ENCODE measurements around the gene HLA-DMA.
"Not testable (repeated sequence)": the region's sequence is repeated elsewhere in the genome, so short reads cannot be mapped to it uniquely, and the experiment has no call there.

The HLA-DMA gene

GRCh38 chr6:32945108-32945760, 7.7 kb downstream of the HLA-DMA start:
- Histone ChIP-seq H3K4me3 (IDR thresholded peaks at IDR 0.05; ENCODE audit: insufficient read depth, low read depth, low read length) (no peak overlapping the region), H3K4me2 (peak overlapping the region; percentile 80; the same call in 1 of the 2 replicates), H3K36me3 (ENCODE audit: insufficient read depth) (no peaks in the 10 kb centered on the region), H3K27ac (no peak overlapping the region), H3K27me3 (ENCODE audit: insufficient read depth, low read depth) (no peaks in the 10 kb centered on the region), H3K4me1 (ENCODE audit: low read depth, poor library complexity, severe bottlenecking) (peaks cover 44% of the 10 kb centered on the region), H2AFZ (ENCODE audit: low read depth) (no peak overlapping the region), H3K79me2 (ENCODE audit: insufficient read depth, low read depth) (no peaks in the 10 kb centered on the region), H4K20me1 (ENCODE audit: insufficient read depth) (no peaks in the 10 kb centered on the region), H3K9ac (no peak overlapping the region)
- TF ChIP-seq, protein P1, sequence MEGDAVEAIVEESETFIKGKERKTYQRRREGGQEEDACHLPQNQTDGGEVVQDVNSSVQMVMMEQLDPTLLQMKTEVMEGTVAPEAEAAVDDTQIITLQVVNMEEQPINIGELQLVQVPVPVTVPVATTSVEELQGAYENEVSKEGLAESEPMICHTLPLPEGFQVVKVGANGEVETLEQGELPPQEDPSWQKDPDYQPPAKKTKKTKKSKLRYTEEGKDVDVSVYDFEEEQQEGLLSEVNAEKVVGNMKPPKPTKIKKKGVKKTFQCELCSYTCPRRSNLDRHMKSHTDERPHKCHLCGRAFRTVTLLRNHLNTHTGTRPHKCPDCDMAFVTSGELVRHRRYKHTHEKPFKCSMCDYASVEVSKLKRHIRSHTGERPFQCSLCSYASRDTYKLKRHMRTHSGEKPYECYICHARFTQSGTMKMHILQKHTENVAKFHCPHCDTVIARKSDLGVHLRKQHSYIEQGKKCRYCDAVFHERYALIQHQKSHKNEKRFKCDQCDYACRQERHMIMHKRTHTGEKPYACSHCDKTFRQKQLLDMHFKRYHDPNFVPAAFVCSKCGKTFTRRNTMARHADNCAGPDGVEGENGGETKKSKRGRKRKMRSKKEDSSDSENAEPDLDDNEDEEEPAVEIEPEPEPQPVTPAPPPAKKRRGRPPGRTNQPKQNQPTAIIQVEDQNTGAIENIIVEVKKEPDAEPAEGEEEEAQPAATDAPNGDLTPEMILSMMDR (conservative IDR thresholded peaks at IDR 0.05; ENCODE audit: low read depth, low read length) = no peak

DNA sequence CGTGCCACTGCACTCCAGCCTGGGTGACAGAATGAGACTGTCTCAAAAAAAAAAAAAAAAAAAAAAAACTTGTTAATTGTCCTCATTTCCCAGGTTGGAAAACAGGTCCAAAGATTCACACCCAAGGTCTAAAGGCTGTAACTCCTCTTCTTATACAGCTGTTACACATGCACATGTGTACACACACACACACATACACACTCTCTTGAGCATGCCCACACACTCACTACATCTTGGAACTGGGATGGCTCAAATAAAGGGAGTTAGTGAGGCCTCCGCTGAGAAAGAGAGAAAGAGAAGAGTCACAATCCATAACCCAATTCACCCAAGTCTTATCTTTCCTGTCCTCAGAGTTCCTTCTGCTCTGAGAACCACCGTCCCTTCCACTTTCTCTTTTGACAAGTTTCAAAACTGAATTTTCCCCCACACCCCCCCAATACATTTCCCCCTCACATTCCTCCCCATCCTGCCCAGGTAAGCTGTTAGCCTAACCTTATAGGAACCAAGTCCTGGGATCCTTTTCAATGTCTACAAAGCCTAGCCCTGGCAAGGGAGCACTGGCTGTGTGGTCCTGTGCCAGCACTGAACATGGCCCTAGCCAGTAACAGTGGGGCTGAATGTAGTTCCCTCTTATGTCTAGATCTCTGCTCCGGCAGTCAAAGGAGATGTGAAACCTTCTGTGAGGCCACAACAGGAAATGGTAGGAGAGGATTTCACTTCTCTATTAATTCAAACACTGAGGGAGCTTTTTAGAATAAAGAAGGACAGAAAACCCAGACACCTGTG, 8.8 kb downstream of the HLA-DMA start:
- no peaks in the 10 kb centered on the region for H3K27me3 ChIP-seq (ENCODE audit: insufficient read depth, low read depth)
- H2AFZ ChIP-seq (ENCODE audit: low read depth) = peak overlapping the region; percentile 31; the same call in 1 of the 2 replicates
- no peak overlapping the region for H3K4me3 ChIP-seq (IDR thresholded peaks at IDR 0.05; ENCODE audit: insufficient read depth, low read depth, low read length)
- peak overlapping the region; percentile 80 for H3K4me2 ChIP-seq
- H4K20me1 ChIP-seq (ENCODE audit: insufficient read depth) = no peaks in the 10 kb centered on the region
- H3K36me3 ChIP-seq (ENCODE audit: insufficient read depth) = no peaks in the 10 kb centered on the region
- H3K27ac ChIP-seq = peak overlapping the region; percentile 50
- H3K79me2 ChIP-seq (ENCODE audit: insufficient read depth, low read depth) = no peaks in the 10 kb centered on the region
- H3K9ac ChIP-seq = peak overlapping the region; percentile 13; the same call in 1 of the 2 replicates
- H3K4me1 ChIP-seq (ENCODE audit: low read depth, poor library complexity, severe bottlenecking) = peaks cover 50% of the 10 kb centered on the region
- TF ChIP-seq, protein P1 (conservative IDR thresholded peaks at IDR 0.05; ENCODE audit: low read depth, low read length) = no peak

- not testable (repeated sequence) for H3K27me3 ChIP-seq (ENCODE audit: insufficient read depth, low read depth); H3K9ac ChIP-seq; H3K4me3 ChIP-seq (IDR thresholded peaks at IDR 0.05; ENCODE audit: insufficient read depth, low read depth, low read length); H4K20me1 ChIP-seq (ENCODE audit: insufficient read depth); H2AFZ ChIP-seq (ENCODE audit: low read depth); H3K36me3 ChIP-seq (ENCODE audit: insufficient read depth); H3K27ac ChIP-seq; H3K79me2 ChIP-seq (ENCODE audit: insufficient read depth, low read depth); H3K4me2 ChIP-seq
- H3K4me1 ChIP-seq (ENCODE audit: low read depth, poor library complexity, severe bottlenecking) = peaks cover 45% of the 10 kb centered on the region
These were observed 10.3 kb downstream of the HLA-DMA start for GRCh38 chr6:32942555-32943123.

GRCh38 chr6:32941214-32941768, 11.6 kb downstream of the HLA-DMA start:
- Histone ChIP-seq H3K4me1 (ENCODE audit: low read depth, poor library complexity, severe bottlenecking) (peaks cover 44% of the 10 kb centered on the region), H3K9ac (no peak overlapping the region), H3K4me2 (peak overlapping the region; percentile 63; the same call in 1 of the 2 replicates), H2AFZ (ENCODE audit: low read depth) (peak overlapping the region; percentile 70; the same call in 1 of the 2 replicates), H3K4me3 (IDR thresholded peaks at IDR 0.05; ENCODE audit: insufficient read depth, low read depth, low read length) (no peak overlapping the region), H3K79me2 (ENCODE audit: insufficient read depth, low read depth) (no peaks in the 10 kb centered on the region), H3K27me3 (ENCODE audit: insufficient read depth, low read depth) (no peaks in the 10 kb centered on the region), H3K27ac (peak overlapping the region; percentile 46), H4K20me1 (ENCODE audit: insufficient read depth) (no peaks in the 10 kb centered on the region), H3K36me3 (ENCODE audit: insufficient read depth) (no peaks in the 10 kb centered on the region)
- TF ChIP-seq, protein P1 (conservative IDR thresholded peaks at IDR 0.05; ENCODE audit: low read depth, low read length) = no peak
